Naive thymus-derived CD4-positive, alpha-beta T cell (primary cell): ENCODE measurements around the gene PCGF5. TPM values are rescaled to one million over a fixed set of nuclear protein-coding genes. Genes with fewer than 3 reads are reported as not detected.

Experiments
- ATAC-seq: fragments of 150-1000 bp; cut with Tn5 transposase; 2 replicates; pipeline ENCODE4 v1.10.0; 2021; ENCODE audit warnings: mild to moderate bottlenecking, moderate library complexity
- CTCF ChIA-PET: fragments of 350-600 bp; sonication (Branson Sonifier 250); formaldehyde crosslinking; loops from one replicate; lab custom pipeline; 2021; ENCODE audit warnings: antibody characterized with exemption; lab: Charles Lee
- POLR2A ChIA-PET: fragments of 350-600 bp; sonication (Branson Sonifier 250); formaldehyde crosslinking; loops from one replicate; lab custom pipeline; 2021; ENCODE audit warnings: antibody characterized with exemption, inconsistent platforms; lab: Charles Lee
- DNase-seq, 9 donors: peaks; one replicate each; pipeline versions ENCODE4 v3.0.0 to v3.0.0-alpha.2; 2020 to 2022; ENCODE audit warnings: mixed read lengths in 1 of 9
- H3K27ac ChIP-seq: one replicate; pipeline ENCODE4 v1.7.0; 2013; ENCODE audit warnings: mild to moderate bottlenecking, low read depth, low read length, moderate library complexity
- H3K27me3 ChIP-seq, 2 donors: one replicate each; pipeline ENCODE4 v1.7.0; 2013; ENCODE audit warnings: low read length in 2 of 2, mild to moderate bottlenecking in 2 of 2, moderate library complexity in 2 of 2; ENCODE audit not compliant: control insufficient read depth in 2 of 2, insufficient read depth in 2 of 2
- H3K36me3 ChIP-seq, 3 experiments: 1 replicate in 2 of 3; 2 replicates in 1 of 3; pipeline ENCODE4 v1.7.0; 2013; ENCODE audit warnings: low read length in 3 of 3, mild to moderate bottlenecking in 3 of 3, moderate library complexity in 1 of 3; ENCODE audit not compliant: insufficient read depth in 3 of 3, control insufficient read depth in 2 of 3
- H3K4me1 ChIP-seq, 2 donors: one replicate each; pipeline ENCODE4 v1.7.0; 2013; ENCODE audit warnings: low read length in 2 of 2, mild to moderate bottlenecking in 2 of 2, moderate library complexity in 1 of 2; ENCODE audit not compliant: control insufficient read depth in 2 of 2, insufficient read depth in 2 of 2
- H3K4me3 ChIP-seq: 2 replicates; pipeline ENCODE4 v1.7.0; 2013; ENCODE audit warnings: mild to moderate bottlenecking, low read length
- H3K9me3 ChIP-seq, 3 experiments: 1 replicate in 2 of 3; 2 replicates in 1 of 3; pipeline ENCODE4 v1.7.0; 2013; ENCODE audit warnings: low read length in 3 of 3; ENCODE audit not compliant: control insufficient read depth in 2 of 3
- H3K27ac Mint-ChIP-seq, 9 donors: one replicate each; pipeline ENCODE4 v1.8.0; 2020 to 2022; ENCODE audit warnings: mixed read lengths in 9 of 9, mild to moderate bottlenecking in 8 of 9, moderate library complexity in 5 of 9, inconsistent platforms in 2 of 9
- H3K27me3 Mint-ChIP-seq, 5 donors: one replicate each; pipeline ENCODE4 v1.8.0; 2021 to 2022; ENCODE audit warnings: mixed read lengths in 5 of 5, mild to moderate bottlenecking in 1 of 5
- H3K36me3 Mint-ChIP-seq, 5 donors: one replicate each; pipeline ENCODE4 v1.8.0; 2020 to 2022; ENCODE audit warnings: mixed read lengths in 5 of 5, mild to moderate bottlenecking in 3 of 5, inconsistent platforms in 1 of 5
- H3K4me1 Mint-ChIP-seq, 7 donors: one replicate each; pipeline ENCODE4 v1.8.0; 2020 to 2022; ENCODE audit warnings: mixed read lengths in 7 of 7, mild to moderate bottlenecking in 3 of 7, inconsistent platforms in 1 of 7
- H3K4me3 Mint-ChIP-seq, 10 donors: one replicate each; pipeline ENCODE4 v1.8.0; 2020 to 2022; ENCODE audit warnings: mild to moderate bottlenecking in 10 of 10, mixed read lengths in 10 of 10, moderate library complexity in 6 of 10, inconsistent platforms in 2 of 10
- H3K9me3 Mint-ChIP-seq, 11 donors: one replicate each; pipeline ENCODE4 v1.8.0; 2020 to 2022; ENCODE audit warnings: mixed read lengths in 11 of 11, mild to moderate bottlenecking in 4 of 11, inconsistent platforms in 1 of 11, moderate library complexity in 1 of 11
- intact Hi-C, 2 donors: fragments of 100-400 bp; cut with micrococcal nuclease; formaldehyde crosslinking; loops; one replicate each; pipeline ENCODE4 v1.15.1; 2023
- polyA plus RNA-seq, 2 donors: library from polyadenylated mRNA; unstranded; fragments of 300-500 nt; fragmentation: Illumina TruSeq; gene quantifications; one replicate each; pipeline ENCODE4 v1.2.3, GENCODE V29; 2021
- total RNA-seq, 6 experiments: library from RNA in 5 of 6; stranded (reverse) in 5 of 6; gene quantifications; 1 replicate in 5 of 6; 2 replicates in 1 of 6; pipeline ENCODE4 v1.2.3 and lab custom pipeline; 2021 to 2026

The PCGF5 gene
- total and polyA plus RNA-seq, 7 experiments from 2014 or later, result 41.2 to 69.9 (median 57.4) TPM

DNA sequence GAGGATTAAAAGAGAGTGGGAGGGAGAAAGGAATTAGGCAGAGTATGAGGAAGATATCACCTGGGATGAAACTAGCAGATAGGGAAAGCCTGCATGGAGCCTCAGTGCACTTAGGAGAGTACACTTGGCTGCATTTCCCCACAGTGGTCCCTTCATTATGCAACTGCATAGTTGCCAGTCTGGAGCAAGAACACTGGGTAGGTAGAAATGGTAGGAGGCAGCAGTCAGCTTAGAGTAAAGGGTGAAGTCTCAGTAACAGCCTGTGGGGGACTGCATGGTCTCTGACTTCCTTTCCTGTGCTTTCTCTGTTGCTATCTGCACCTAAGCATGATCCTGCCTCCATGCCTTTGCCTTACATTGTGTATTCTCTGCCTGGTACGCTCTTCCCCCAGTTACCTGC lies 14.0 kb upstream of the PCGF5 start:
- Mint-ChIP-seq H3K4me3 (peak overlapping the region in 8 of 10 donors; percentile 16 to 76 (median 38)), H3K36me3 (peaks cover 0 to 16% (median 0%) of the 10 kb centered on the region in 5 donors), H3K9me3 (no peaks in the 10 kb centered on the region), H3K27me3 (no peaks in the 10 kb centered on the region), H3K27ac (peak overlapping the region in 6 of 9 donors; percentile 5 to 78 (median 52)), H3K4me1 (peaks cover 53 to 89% (median 84%) of the 10 kb centered on the region in 7 donors)
- ChIA-PET POLR2A (interaction anchor here (0.7 to 1.6 kb wide), 3 partner anchors 10 to 93 kb away, joined by 3 read pairs; no protein-coding TSS in a partner anchor), CTCF (interaction anchor here (1.0 kb wide), 1 partner anchor 45 kb away, joined by 3 read pairs; no protein-coding TSS in a partner anchor)
- Histone ChIP-seq H3K27ac (no peak overlapping the region), H3K27me3 (no peaks in the 10 kb centered on the region), H3K9me3 (no peaks in the 10 kb centered on the region), H3K4me1 (peaks cover 36 to 43% of the 10 kb centered on the region in 2 donors), H3K4me3 (no peak overlapping the region), H3K36me3 (no peaks in the 10 kb centered on the region)
- peak; percentile 43 for ATAC-seq
- intact Hi-C loops, result loop anchor here in 1 of 2 donors (1.0 to 5.0 kb wide), 2 partner anchors 10 to 46 kb away; no protein-coding TSS in a partner anchor
- no peak for DNase-seq

DNA sequence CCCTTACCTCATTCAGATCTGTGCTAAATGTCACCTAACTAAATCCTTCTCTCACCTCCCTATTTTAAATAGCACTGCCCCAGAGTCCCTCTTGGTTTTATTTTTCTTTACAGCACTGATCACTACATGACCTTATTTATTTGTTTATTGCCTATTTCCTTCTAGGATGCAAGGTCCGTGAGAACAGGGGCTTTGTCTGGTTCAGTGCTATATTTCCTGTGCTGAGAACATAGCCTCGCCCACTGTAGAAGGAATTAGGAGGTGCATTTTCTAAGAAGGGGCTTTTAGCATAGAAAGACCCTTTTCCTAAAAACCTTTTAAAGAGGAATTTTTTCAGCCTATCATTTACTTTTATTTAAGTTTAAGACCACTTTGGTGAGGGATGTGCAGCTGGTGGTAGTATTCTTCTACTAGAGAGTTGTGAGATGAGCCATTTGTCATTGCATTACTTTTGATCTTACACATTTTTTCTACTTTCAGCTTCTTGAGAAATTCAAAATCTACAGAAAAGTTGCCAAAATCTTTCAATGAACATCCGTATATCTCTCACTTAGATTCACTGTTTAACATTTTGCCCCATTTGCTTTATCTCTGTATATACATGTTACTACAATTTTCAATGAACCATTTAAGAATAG lies 13.5 kb upstream of the PCGF5 start:
- DNase-seq (no peak), ATAC-seq (peak; percentile 11)
- peak overlapping the region in 8 of 10 donors; percentile 16 to 76 (median 38) for H3K4me3 Mint-ChIP-seq
- no peaks in the 10 kb centered on the region for H3K27me3 Mint-ChIP-seq
- intact Hi-C loops, result loop anchor here in 1 of 2 donors (1.0 to 5.0 kb wide), 2 partner anchors 9 to 45 kb away; no protein-coding TSS in a partner anchor
- ChIA-PET POLR2A (interaction anchor here (0.8 kb wide), 1 partner anchor 10 kb away, joined by 3 read pairs; no protein-coding TSS in a partner anchor), CTCF (interaction anchor here (1.0 kb wide), 1 partner anchor 45 kb away, joined by 3 read pairs; no protein-coding TSS in a partner anchor)
- H3K9me3 ChIP-seq, result no peaks in the 10 kb centered on the region
- no peaks in the 10 kb centered on the region for H3K9me3 Mint-ChIP-seq
- H3K27ac ChIP-seq, result no peak overlapping the region
- H3K36me3 ChIP-seq, result no peaks in the 10 kb centered on the region
- H3K4me1 Mint-ChIP-seq, result peaks cover 54 to 89% (median 84%) of the 10 kb centered on the region in 7 donors
- H3K27ac Mint-ChIP-seq, result peak overlapping the region in 6 of 9 donors; percentile 5 to 78 (median 52)
- peaks cover 0 to 16% (median 0%) of the 10 kb centered on the region in 5 donors for H3K36me3 Mint-ChIP-seq
- H3K4me1 ChIP-seq, result peaks cover 31 to 40% of the 10 kb centered on the region in 2 donors
- no peak overlapping the region for H3K4me3 ChIP-seq
- no peaks in the 10 kb centered on the region for H3K27me3 ChIP-seq

DNA sequence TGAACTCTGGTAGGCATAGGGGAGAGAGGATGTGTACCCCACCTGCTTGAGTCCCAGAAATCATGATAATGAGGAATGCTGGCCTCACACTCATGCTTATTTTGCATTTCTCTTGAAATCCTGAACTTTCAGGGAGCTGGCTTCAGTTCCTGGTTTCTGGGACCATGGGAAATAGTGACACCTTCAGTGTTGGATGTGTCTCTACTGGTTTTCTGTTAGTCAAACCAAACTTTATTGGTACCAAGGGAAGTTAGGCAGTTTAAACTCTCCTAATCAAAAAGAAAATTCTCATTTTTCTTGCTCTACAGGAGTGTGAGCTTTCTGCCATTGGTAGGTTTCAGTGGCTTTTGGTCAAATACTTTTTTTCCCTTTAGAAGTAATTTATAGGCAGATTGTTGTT lies 11.8 kb upstream of the PCGF5 start:
- peaks cover 47 to 84% (median 75%) of the 10 kb centered on the region in 7 donors for H3K4me1 Mint-ChIP-seq
- H3K4me3 Mint-ChIP-seq, result no peak overlapping the region
- H3K36me3 Mint-ChIP-seq, result peaks cover 0 to 14% (median 0%) of the 10 kb centered on the region in 5 donors
- Histone ChIP-seq H3K27ac (no peak overlapping the region), H3K27me3 (no peaks in the 10 kb centered on the region), H3K4me3 (no peak overlapping the region), H3K4me1 (peaks cover 15 to 25% of the 10 kb centered on the region in 2 donors), H3K9me3 (no peaks in the 10 kb centered on the region), H3K36me3 (no peaks in the 10 kb centered on the region)
- DNase-seq (no peak), ATAC-seq (no peak)
- peak overlapping the region in 2 of 9 donors; percentile 25 to 28 for H3K27ac Mint-ChIP-seq
- H3K9me3 Mint-ChIP-seq, result no peaks in the 10 kb centered on the region
- CTCF ChIA-PET, result no interaction called here
- intact Hi-C loops, result loop anchor here in 1 of 2 donors (5.0 kb wide), 1 partner anchor 44 kb away; no protein-coding TSS in a partner anchor
- POLR2A ChIA-PET, result no interaction called here
- no peaks in the 10 kb centered on the region for H3K27me3 Mint-ChIP-seq

DNA sequence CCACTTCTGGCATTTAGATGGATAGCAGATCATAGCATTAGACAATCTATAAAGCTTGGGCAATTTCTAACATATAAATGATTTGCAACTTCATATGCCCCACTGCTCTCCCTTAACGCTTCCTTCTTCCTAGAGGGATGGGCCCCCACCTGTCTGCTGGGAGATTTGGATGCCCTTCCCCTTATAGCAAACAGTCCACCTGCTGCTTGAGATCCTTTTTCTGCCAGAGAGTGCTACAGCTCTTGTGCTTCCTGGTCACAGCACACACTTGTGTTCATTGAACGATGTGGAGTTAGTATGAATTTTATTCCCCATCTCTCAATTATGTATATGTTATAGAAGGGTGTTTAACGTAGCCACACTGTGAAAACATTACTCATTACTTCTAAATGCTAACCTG lies 10.4 kb upstream of the PCGF5 start:
- ATAC-seq, result no peak
- H3K27me3 ChIP-seq, result no peaks in the 10 kb centered on the region
- H3K9me3 ChIP-seq, result no peaks in the 10 kb centered on the region
- Mint-ChIP-seq H3K27ac (peak overlapping the region in 3 of 9 donors; percentile 4 to 48 (median 29)), H3K27me3 (no peaks in the 10 kb centered on the region), H3K4me1 (peaks cover 44 to 81% (median 70%) of the 10 kb centered on the region in 7 donors), H3K36me3 (peaks cover 0 to 11% (median 0%) of the 10 kb centered on the region in 5 donors), H3K4me3 (peak overlapping the region in 3 of 10 donors; percentile 1 to 56 (median 11)), H3K9me3 (no peaks in the 10 kb centered on the region)
- no peak overlapping the region for H3K27ac ChIP-seq
- peaks cover 14 to 25% of the 10 kb centered on the region in 2 donors for H3K4me1 ChIP-seq
- H3K4me3 ChIP-seq, result no peak overlapping the region
- H3K36me3 ChIP-seq, result no peaks in the 10 kb centered on the region
- intact Hi-C loops, result loop anchor here in 1 of 2 donors (1.0 kb wide), 1 partner anchor 9 kb away; no protein-coding TSS in a partner anchor
- ChIA-PET CTCF (no interaction called here), POLR2A (no interaction called here)
- DNase-seq, result no peak

DNA sequence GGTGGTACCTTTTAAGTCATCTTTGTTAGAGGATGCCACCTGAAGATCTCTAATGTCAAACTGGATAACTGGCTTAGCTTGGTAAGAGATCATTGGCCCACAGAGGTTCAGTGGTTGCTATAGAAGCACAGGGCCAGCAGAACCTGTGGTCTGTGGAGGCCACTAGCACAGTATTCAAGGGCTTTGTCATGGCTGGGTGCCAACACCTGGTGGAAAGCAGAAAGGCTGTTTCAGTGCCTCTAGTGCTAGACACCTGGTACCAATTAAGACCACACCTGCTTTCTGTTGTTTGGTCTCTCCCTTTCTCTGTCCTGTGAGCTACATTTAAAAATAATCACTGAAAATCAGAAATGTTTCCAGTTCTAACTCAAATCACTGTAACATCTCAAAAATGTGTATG lies 10.0 kb upstream of the PCGF5 start:
- peaks cover 40 to 79% (median 66%) of the 10 kb centered on the region in 7 donors for H3K4me1 Mint-ChIP-seq

DNA sequence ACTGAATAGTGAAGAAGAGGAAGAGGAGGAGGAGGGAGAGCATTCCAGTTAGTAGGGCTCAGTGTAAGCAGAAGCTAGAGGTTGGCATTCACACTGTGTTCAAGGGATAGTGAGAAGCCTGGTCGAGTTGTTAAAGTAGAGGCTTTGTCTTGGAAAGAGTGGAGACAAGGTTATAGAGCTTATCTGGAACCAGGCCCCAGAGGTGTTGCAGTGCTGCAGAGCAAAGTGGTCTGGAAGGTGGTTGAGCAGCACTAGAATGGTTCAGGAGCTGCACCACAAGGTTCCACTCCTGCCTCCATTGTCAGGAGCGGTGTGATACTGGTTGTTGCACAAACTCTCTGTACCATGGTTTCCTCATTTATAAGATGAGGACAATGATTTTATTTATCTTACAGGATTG lies 8.8 kb upstream of the PCGF5 start:
- H3K27ac Mint-ChIP-seq, result no peak overlapping the region
- POLR2A ChIA-PET, result interaction anchor here (1.9 kb wide), 1 partner anchor 49 kb away, joined by 8 read pairs; no protein-coding TSS in a partner anchor
- H3K4me1 Mint-ChIP-seq, result peaks cover 33 to 79% (median 63%) of the 10 kb centered on the region in 7 donors

More for the DNA sequence above, 10.0 kb upstream of the PCGF5 start:
- H3K9me3 Mint-ChIP-seq, result no peaks in the 10 kb centered on the region
- H3K36me3 Mint-ChIP-seq, result peaks cover 0 to 11% (median 0%) of the 10 kb centered on the region in 5 donors
- Histone ChIP-seq H3K9me3 (no peaks in the 10 kb centered on the region), H3K27ac (no peak overlapping the region), H3K27me3 (no peaks in the 10 kb centered on the region), H3K36me3 (no peaks in the 10 kb centered on the region), H3K4me3 (no peak overlapping the region), H3K4me1 (peaks cover 11 to 25% of the 10 kb centered on the region in 2 donors)
- ChIA-PET CTCF (no interaction called here), POLR2A (interaction anchor here (1.9 kb wide), 1 partner anchor 47 kb away, joined by 8 read pairs; no protein-coding TSS in a partner anchor)
- no peaks in the 10 kb centered on the region for H3K27me3 Mint-ChIP-seq
- peak overlapping the region in 1 of 10 donors; percentile 11 for H3K4me3 Mint-ChIP-seq
- peak; percentile 56 for ATAC-seq
- intact Hi-C loops, result loop anchor here in 1 of 2 donors (1.0 kb wide), 1 partner anchor 9 kb away; no protein-coding TSS in a partner anchor
- H3K27ac Mint-ChIP-seq, result peak overlapping the region in 4 of 9 donors; percentile 29 to 62 (median 45)
- no peak for DNase-seq

More for the DNA sequence above, 8.8 kb upstream of the PCGF5 start:
- Mint-ChIP-seq H3K27me3 (no peaks in the 10 kb centered on the region), H3K36me3 (peaks cover 0 to 11% (median 0%) of the 10 kb centered on the region in 5 donors), H3K4me3 (no peak overlapping the region), H3K9me3 (no peaks in the 10 kb centered on the region)
- intact Hi-C loops, result no loop called here
- Histone ChIP-seq H3K27ac (no peak overlapping the region), H3K9me3 (no peaks in the 10 kb centered on the region), H3K36me3 (no peaks in the 10 kb centered on the region), H3K4me3 (no peak overlapping the region), H3K27me3 (no peaks in the 10 kb centered on the region), H3K4me1 (peaks cover 4 to 16% of the 10 kb centered on the region in 2 donors)
- no peak for DNase-seq
- no peak for ATAC-seq
- CTCF ChIA-PET, result interaction anchor here (0.6 kb wide), 1 partner anchor 11 kb away, joined by 3 read pairs; no protein-coding TSS in a partner anchor
